Neural cell (in vitro differentiated cells): ENCODE results near the gene GRID1.

ENCODE experiments used
- EP300 ChIP-seq: fragments of 450-650 bp; conservative IDR thresholded peaks from 2 replicates; pipeline ENCODE4 v1.6.1; 2014; ENCODE audit warnings: antibody characterized with exemption, mild to moderate bottlenecking, moderate library complexity; ENCODE audit not compliant: poor library complexity, severe bottlenecking
- POLR2AphosphoS5 ChIP-seq: IDR thresholded peaks from 2 replicates; pipeline ENCODE4 v1.6.1; 2012

DNA sequence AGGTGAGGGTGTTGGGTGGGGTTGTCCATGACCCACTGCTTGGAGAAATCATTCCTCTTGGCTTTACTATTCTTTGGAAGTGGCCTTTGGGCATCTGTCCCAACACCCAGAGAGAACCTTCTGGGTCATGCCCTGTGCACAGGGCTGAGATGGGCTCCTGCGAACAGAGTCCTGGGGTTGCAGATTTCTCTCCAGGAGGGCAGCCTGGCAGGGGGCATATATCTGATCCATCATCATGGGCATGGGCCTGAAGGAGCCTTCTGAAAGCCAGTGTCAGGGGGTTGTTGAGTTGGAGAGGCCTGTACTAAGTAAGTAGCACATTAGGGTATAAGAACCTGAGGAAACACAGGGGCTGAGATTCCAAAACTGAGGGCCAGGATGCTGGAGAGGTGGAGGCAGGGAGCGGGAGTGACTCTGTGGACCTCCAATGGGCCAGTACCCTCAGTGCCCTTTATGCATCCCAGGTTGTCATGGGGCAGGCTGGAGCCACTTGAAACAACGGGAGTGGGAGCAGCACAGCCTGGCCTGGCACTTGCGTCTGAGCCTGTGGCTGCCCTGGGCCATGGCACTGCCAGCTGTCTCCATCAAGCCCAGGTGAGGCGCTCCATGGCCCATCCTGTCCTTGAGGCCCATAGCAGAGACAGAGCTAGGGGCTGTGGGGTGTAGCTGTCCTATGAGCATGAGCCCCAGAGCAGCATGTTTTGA is 203.7 kb downstream of the GRID1 start:
- TF ChIP-seq POLR2AphosphoS5: no peak
- no peak for TF ChIP-seq EP300
